Panc1 (cell line): ENCODE results near the gene DLG2. TPM values are rescaled to one million over a fixed set of nuclear protein-coding genes. Genes with fewer than 3 reads are reported as not detected.

Source experiments
- ATAC-seq: fragments of 200-7000 bp; cut with Tn5 transposase; 2 replicates; pipeline ENCODE4 v1.9.1; 2020; ENCODE audit warnings: mild to moderate bottlenecking, moderate library complexity
- BruUV-seq: library from RNA; stranded (reverse); fragments of 400-500 nt; replicated peaks from 2 replicates; lab custom pipeline; 2021; lab: Mats Ljungman, UMichigan
- CTCF ChIA-PET: fragments of 300-600 bp; sonication (Branson Sonifier 250); formaldehyde crosslinking; loops from one replicate; lab custom pipeline; 2022; ENCODE audit warnings: antibody characterized with exemption; lab: Charles Lee
- POLR2A ChIA-PET: fragments of 300-600 bp; sonication (Branson Sonifier 250); formaldehyde crosslinking; loops from one replicate; lab custom pipeline; 2022; ENCODE audit warnings: antibody characterized with exemption; lab: Charles Lee
- DNase-seq: peaks from one replicate; pipeline ENCODE4 v3.0.0-alpha.2; 2010; ENCODE audit warnings: low read depth, low spot score
- H3K27ac ChIP-seq: 2 replicates; pipeline ENCODE4 v1.5.1; 2011; ENCODE audit warnings: mild to moderate bottlenecking, low read length, inconsistent platforms
- H3K27me3 ChIP-seq: fragments of 200-500 bp; sonication (Bioruptor generic); 2 replicates; pipeline ENCODE4 v1.6.0; 2014; ENCODE audit warnings: low read length, inconsistent platforms; ENCODE audit not compliant: control insufficient read depth, insufficient read depth
- H3K36me3 ChIP-seq: fragments of 200-500 bp; sonication (Bioruptor generic); 2 replicates; pipeline ENCODE4 v1.5.1; 2014; ENCODE audit warnings: inconsistent platforms, mild to moderate bottlenecking, low read length, moderate library complexity; ENCODE audit not compliant: control insufficient read depth, insufficient read depth
- H3K4me1 ChIP-seq: 2 replicates; pipeline ENCODE4 v1.5.1; 2011; ENCODE audit warnings: inconsistent platforms, mild to moderate bottlenecking, low read length, moderate library complexity; ENCODE audit not compliant: control insufficient read depth, insufficient read depth
- H3K4me3 ChIP-seq, 2 experiments: 2 replicates each; pipeline ENCODE4 v1.5.1; 2011 to 2012; ENCODE audit warnings: low read depth in 2 of 2, low read length in 2 of 2, mild to moderate bottlenecking in 2 of 2, inconsistent platforms in 1 of 2, moderate library complexity in 1 of 2
- H3K9me3 ChIP-seq: fragments of 200-500 bp; sonication (Bioruptor generic); 2 replicates; pipeline ENCODE4 v1.5.1; 2014; ENCODE audit warnings: low read depth, mild to moderate bottlenecking, inconsistent platforms, low read length, moderate library complexity; ENCODE audit not compliant: control insufficient read depth, insufficient read depth
- POLR2AphosphoS5 ChIP-seq: IDR thresholded peaks from 2 replicates; pipeline ENCODE4 v1.6.1; 2012; ENCODE audit warnings: mild to moderate bottlenecking, low read depth, low read length, moderate library complexity
- SIN3A ChIP-seq: IDR thresholded peaks from 2 replicates; pipeline ENCODE4 v1.6.1; 2012; ENCODE audit warnings: low read depth, mild to moderate bottlenecking, low read length, moderate library complexity, borderline replicate concordance; ENCODE audit not compliant: insufficient read depth
- TCF7L2 ChIP-seq: IDR thresholded peaks from 2 replicates; pipeline ENCODE4 v1.6.1; 2011; ENCODE audit warnings: mild to moderate bottlenecking, low read depth, low read length, inconsistent platforms
- in situ Hi-C: cut with HindIII; loops from 2 replicates; pipeline ENCODE4 v1.10.0; 2016; ENCODE audit warnings: low sequenced_read_pairs, low pct_unique_long_range_greater_than_20kb
- intact Hi-C: fragments of 100-400 bp; cut with micrococcal nuclease; formaldehyde crosslinking; loops from one replicate; pipeline ENCODE4 v1.10.0; 2022; ENCODE audit not compliant: unreplicated experiment
- total RNA-seq: library from RNA; stranded (reverse); gene quantifications from one replicate; pipeline ENCODE4 v1.2.1, GENCODE V29; 2021; ENCODE audit not compliant: unreplicated experiment
- TF ChIP-seq, protein P1 (sequence below): fragments of 450-650 bp; IDR thresholded peaks from 2 replicates; pipeline ENCODE4 v1.5.1; 2017; ENCODE audit warnings: mild to moderate bottlenecking
- TF ChIP-seq, protein P2 (sequence below), 2 experiments: IDR thresholded peaks; 2 replicates each; pipeline ENCODE4 v1.6.1; 2011 to 2012; ENCODE audit warnings: low read depth in 2 of 2, control low read depth in 1 of 2, low read length in 1 of 2, mild to moderate bottlenecking in 1 of 2, moderate library complexity in 1 of 2; ENCODE audit not compliant: insufficient read depth in 1 of 2

The DLG2 gene
- total RNA-seq, 1 experiment from 2014 or later: 4.2 TPM

DNA sequence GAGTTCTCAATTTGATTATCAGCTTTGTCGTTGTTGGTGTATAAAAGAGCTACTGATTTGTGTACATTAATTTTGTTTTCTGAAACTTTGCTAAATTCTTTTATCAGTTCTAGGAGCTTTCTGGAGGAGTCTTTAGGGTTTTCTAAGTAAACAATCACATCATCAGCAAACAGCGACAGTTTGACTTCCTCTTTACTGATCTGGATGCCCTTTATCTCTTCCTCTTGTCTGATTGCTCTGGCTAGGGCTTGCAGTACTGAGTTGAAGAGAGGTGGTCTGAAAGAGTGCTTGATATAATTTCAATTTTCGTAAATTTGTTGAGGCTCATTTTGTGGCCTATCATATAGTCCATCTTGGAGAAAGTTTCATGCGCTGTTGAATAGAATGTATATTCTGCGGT is 213.0 kb downstream of the DLG2 start:
- no peaks in the 10 kb centered on the region for H3K27me3 ChIP-seq
- ChIA-PET POLR2A (no interaction called here), CTCF (no interaction called here)
- in situ Hi-C loops: no loop called here
- H3K27ac ChIP-seq: no peak overlapping the region
- intact Hi-C loops: no loop called here
- TF ChIP-seq, protein P1, sequence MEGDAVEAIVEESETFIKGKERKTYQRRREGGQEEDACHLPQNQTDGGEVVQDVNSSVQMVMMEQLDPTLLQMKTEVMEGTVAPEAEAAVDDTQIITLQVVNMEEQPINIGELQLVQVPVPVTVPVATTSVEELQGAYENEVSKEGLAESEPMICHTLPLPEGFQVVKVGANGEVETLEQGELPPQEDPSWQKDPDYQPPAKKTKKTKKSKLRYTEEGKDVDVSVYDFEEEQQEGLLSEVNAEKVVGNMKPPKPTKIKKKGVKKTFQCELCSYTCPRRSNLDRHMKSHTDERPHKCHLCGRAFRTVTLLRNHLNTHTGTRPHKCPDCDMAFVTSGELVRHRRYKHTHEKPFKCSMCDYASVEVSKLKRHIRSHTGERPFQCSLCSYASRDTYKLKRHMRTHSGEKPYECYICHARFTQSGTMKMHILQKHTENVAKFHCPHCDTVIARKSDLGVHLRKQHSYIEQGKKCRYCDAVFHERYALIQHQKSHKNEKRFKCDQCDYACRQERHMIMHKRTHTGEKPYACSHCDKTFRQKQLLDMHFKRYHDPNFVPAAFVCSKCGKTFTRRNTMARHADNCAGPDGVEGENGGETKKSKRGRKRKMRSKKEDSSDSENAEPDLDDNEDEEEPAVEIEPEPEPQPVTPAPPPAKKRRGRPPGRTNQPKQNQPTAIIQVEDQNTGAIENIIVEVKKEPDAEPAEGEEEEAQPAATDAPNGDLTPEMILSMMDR: no peak
- TF ChIP-seq, protein P2, sequence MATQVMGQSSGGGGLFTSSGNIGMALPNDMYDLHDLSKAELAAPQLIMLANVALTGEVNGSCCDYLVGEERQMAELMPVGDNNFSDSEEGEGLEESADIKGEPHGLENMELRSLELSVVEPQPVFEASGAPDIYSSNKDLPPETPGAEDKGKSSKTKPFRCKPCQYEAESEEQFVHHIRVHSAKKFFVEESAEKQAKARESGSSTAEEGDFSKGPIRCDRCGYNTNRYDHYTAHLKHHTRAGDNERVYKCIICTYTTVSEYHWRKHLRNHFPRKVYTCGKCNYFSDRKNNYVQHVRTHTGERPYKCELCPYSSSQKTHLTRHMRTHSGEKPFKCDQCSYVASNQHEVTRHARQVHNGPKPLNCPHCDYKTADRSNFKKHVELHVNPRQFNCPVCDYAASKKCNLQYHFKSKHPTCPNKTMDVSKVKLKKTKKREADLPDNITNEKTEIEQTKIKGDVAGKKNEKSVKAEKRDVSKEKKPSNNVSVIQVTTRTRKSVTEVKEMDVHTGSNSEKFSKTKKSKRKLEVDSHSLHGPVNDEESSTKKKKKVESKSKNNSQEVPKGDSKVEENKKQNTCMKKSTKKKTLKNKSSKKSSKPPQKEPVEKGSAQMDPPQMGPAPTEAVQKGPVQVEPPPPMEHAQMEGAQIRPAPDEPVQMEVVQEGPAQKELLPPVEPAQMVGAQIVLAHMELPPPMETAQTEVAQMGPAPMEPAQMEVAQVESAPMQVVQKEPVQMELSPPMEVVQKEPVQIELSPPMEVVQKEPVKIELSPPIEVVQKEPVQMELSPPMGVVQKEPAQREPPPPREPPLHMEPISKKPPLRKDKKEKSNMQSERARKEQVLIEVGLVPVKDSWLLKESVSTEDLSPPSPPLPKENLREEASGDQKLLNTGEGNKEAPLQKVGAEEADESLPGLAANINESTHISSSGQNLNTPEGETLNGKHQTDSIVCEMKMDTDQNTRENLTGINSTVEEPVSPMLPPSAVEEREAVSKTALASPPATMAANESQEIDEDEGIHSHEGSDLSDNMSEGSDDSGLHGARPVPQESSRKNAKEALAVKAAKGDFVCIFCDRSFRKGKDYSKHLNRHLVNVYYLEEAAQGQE (IDR thresholded peaks at IDR 0.05; ENCODE audit: insufficient read depth in 1 of 2, low read depth in 2 of 2, low read length in 1 of 2): no peak
- TF ChIP-seq POLR2AphosphoS5 (no peak), SIN3A (no peak), TCF7L2 (no peak)
- no peaks in the 10 kb centered on the region for H3K36me3 ChIP-seq
- no TSS peak for BruUV-seq
- H3K9me3 ChIP-seq: no peaks in the 10 kb centered on the region
- no peak for ATAC-seq
- no peaks in the 10 kb centered on the region for H3K4me1 ChIP-seq
- DNase-seq: no peak
- H3K4me3 ChIP-seq: no peak overlapping the region

DNA sequence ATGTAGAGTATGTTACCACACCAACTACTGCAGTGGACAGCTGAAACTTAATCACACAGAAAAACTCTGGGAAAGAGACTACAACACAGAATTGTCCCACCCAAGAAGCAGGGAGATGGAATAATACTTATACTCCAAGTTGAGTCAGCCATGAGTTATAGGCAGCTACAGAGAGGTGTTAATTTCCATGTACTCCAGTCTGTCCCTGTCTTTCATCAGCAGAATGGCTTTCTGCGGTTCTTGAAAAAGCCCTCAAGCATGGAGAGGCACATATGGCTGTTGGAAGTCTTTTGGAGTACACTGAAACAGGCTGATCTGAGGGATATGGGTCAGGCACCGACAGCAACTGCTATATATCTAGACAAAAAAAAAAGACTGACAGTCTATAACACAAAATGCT is 219.5 kb downstream of the DLG2 start:
- CTCF ChIA-PET: no interaction called here
- no peak for ATAC-seq
- Histone ChIP-seq H3K27ac (no peak overlapping the region), H3K36me3 (no peaks in the 10 kb centered on the region), H3K9me3 (no peaks in the 10 kb centered on the region), H3K4me1 (no peaks in the 10 kb centered on the region), H3K4me3 (no peak overlapping the region), H3K27me3 (no peaks in the 10 kb centered on the region)
- no TSS peak for BruUV-seq
- in situ Hi-C loops: no loop called here
- intact Hi-C loops: no loop called here
- no peak for DNase-seq
- TF ChIP-seq TCF7L2 (no peak), POLR2AphosphoS5 (no peak), SIN3A (no peak)
- TF ChIP-seq, protein P1: no peak
- TF ChIP-seq, protein P2 (IDR thresholded peaks at IDR 0.05; ENCODE audit: insufficient read depth in 1 of 2, low read depth in 2 of 2, low read length in 1 of 2): no peak
- POLR2A ChIA-PET: no interaction called here
